SK-N-SH (cell line): ENCODE data around the gene SAMM50. TPM values are rescaled to one million over a fixed set of nuclear protein-coding genes. Genes with fewer than 3 reads are reported as not detected.
A peak's percentile ranks its signal among the peaks of the same experiment; 100 is the strongest.

Experiments
- CTCF ChIA-PET: fragments of 300-600, 350-600 bp; formaldehyde crosslinking; extraction: SDS; loops from one replicate; lab custom pipeline; 2021; lab: Yijun Ruan, JAX
- POLR2A ChIA-PET: fragments of 350-600 bp; sonication (Branson Sonifier 250); formaldehyde crosslinking; extraction: SDS; loops from one replicate; lab custom pipeline; 2020; ENCODE audit warnings: antibody characterized with exemption, inconsistent platforms; lab: Yijun Ruan, JAX
- DNase-seq: peaks from one replicate; pipeline ENCODE4 v3.0.0; 2012
- H2AFZ ChIP-seq: fragments of 200-600 bp; sonication (generic); 2 replicates; pipeline ENCODE4 v1.8.1; 2016; ENCODE audit warnings: antibody characterized with exemption, mild to moderate bottlenecking, low read depth
- H3F3A ChIP-seq: fragments of 200-600 bp; sonication (generic); replicated peaks from 2 replicates; pipeline ENCODE3; 2016; ENCODE audit warnings: antibody characterized with exemption, mild to moderate bottlenecking; ENCODE audit not compliant: insufficient read depth
- H3K27ac ChIP-seq, 2 experiments: fragments of 200-500 bp in 1 of 2; fragments of 200-600 bp in 1 of 2; sonication (Bioruptor generic) in 1 of 2; sonication (generic), shearing (Covaris generic) in 1 of 2; 2 replicates each; pipeline versions ENCODE4 v1.5.1 to v1.6.1; 2014 to 2016; ENCODE audit warnings: low read depth in 2 of 2, inconsistent platforms in 1 of 2, low read length in 1 of 2, mild to moderate bottlenecking in 1 of 2, mixed read lengths in 1 of 2
- H3K27me3 ChIP-seq: fragments of 200-600 bp; sonication (generic), shearing (Covaris generic); 2 replicates; pipeline ENCODE4 v1.6.1; 2016; ENCODE audit warnings: mixed run types; ENCODE audit not compliant: insufficient read depth
- H3K36me3 ChIP-seq, 2 experiments: fragments of 200-500 bp in 1 of 2; fragments of 200-600 bp in 1 of 2; sonication (Bioruptor generic) in 1 of 2; sonication (generic) in 1 of 2; replicated peaks in 1 of 2; 2 replicates each; pipeline versions ENCODE3 to v1.5.1; 2014 to 2016; ENCODE audit warnings: low read length in 1 of 2, mild to moderate bottlenecking in 1 of 2; ENCODE audit not compliant: insufficient read depth in 2 of 2, control insufficient read depth in 1 of 2
- H3K4me1 ChIP-seq, 2 experiments: fragments of 200-500 bp in 1 of 2; fragments of 200-600 bp in 1 of 2; sonication (Bioruptor generic) in 1 of 2; sonication (generic), shearing (Covaris generic) in 1 of 2; 2 replicates each; pipeline versions ENCODE4 v1.5.1 to v1.6.1; 2014 to 2016; ENCODE audit warnings: low read depth in 1 of 2, low read length in 1 of 2, mixed run types in 1 of 2; ENCODE audit not compliant: insufficient read depth in 2 of 2, control insufficient read depth in 1 of 2
- H3K4me2 ChIP-seq: fragments of 200-600 bp; sonication (generic), shearing (Covaris generic); 2 replicates; pipeline ENCODE4 v1.6.1; 2017; ENCODE audit warnings: mixed run types
- H3K4me3 ChIP-seq, 2 experiments: fragments of 200-500 bp in 1 of 2; fragments of 200-600 bp in 1 of 2; sonication (Bioruptor generic) in 1 of 2; sonication (generic), shearing (Covaris generic) in 1 of 2; 2 replicates each; pipeline versions ENCODE4 v1.5.1 to v1.8.1; 2014 to 2016; ENCODE audit warnings: low read depth in 2 of 2, inconsistent platforms in 1 of 2, low read length in 1 of 2, mild to moderate bottlenecking in 1 of 2, mixed read lengths in 1 of 2, moderate library complexity in 1 of 2
- H3K79me2 ChIP-seq: fragments of 200-600 bp; sonication (generic); 2 replicates; pipeline ENCODE4 v1.8.1; 2017; ENCODE audit warnings: mild to moderate bottlenecking; ENCODE audit not compliant: insufficient read depth
- H3K9ac ChIP-seq: fragments of 200-600 bp; sonication (generic); 2 replicates; pipeline ENCODE4 v1.6.1; 2017; ENCODE audit warnings: mixed run types
- H3K9me2 ChIP-seq: fragments of 200-600 bp; sonication (generic); 2 replicates; pipeline ENCODE4 v1.6.1; 2017; ENCODE audit warnings: mixed run types
- H3K9me3 ChIP-seq: fragments of 200-600 bp; sonication (generic); 2 replicates; pipeline ENCODE4 v1.6.1; 2017; ENCODE audit warnings: mixed run types, mild to moderate bottlenecking, moderate library complexity
- H4K20me1 ChIP-seq: fragments of 200-600 bp; sonication (generic); 2 replicates; pipeline ENCODE4 v1.6.1; 2017; ENCODE audit warnings: mild to moderate bottlenecking, mixed run types; ENCODE audit not compliant: insufficient read depth
- ELF1 ChIP-seq: IDR thresholded peaks from 2 replicates; pipeline ENCODE4 v1.4.0; 2012
- EP300 ChIP-seq, 2 experiments: IDR thresholded peaks; 2 replicates each; pipeline versions ENCODE4 v1.4.0 to v1.6.1; 2012; ENCODE audit warnings: borderline replicate concordance in 1 of 2, low read depth in 1 of 2, low read length in 1 of 2
- EZH2phosphoT487 ChIP-seq: fragments of 200-600 bp; sonication (generic); IDR thresholded peaks from 2 replicates; pipeline ENCODE4 v1.6.1; 2017; ENCODE audit warnings: low read depth, mixed run types, mild to moderate bottlenecking, antibody characterized with exemption, moderate library complexity, borderline replicate concordance
- FOSL2 ChIP-seq: IDR thresholded peaks from 2 replicates; pipeline ENCODE4 v1.4.0; 2012; ENCODE audit warnings: low read depth, mild to moderate bottlenecking, moderate library complexity, borderline replicate concordance
- GATA2 ChIP-seq: sonication (generic); formaldehyde crosslinking; IDR thresholded peaks from 2 replicates; pipeline ENCODE4 v1.5.0; 2020; ENCODE audit warnings: mild to moderate bottlenecking, missing genetic modification reagents
- MEF2A ChIP-seq: IDR thresholded peaks from 2 replicates; pipeline ENCODE4 v1.4.0; 2012; ENCODE audit warnings: low read depth, borderline replicate concordance
- MXI1 ChIP-seq: IDR thresholded peaks from 2 replicates; pipeline ENCODE4 v1.6.1; 2012; ENCODE audit warnings: mild to moderate bottlenecking, low read depth, low read length, improper control_type of control experiment
- NRF1 ChIP-seq: IDR thresholded peaks from 2 replicates; pipeline ENCODE4 v1.6.1; 2012; ENCODE audit warnings: low read depth, mild to moderate bottlenecking, low read length
- RCOR1 ChIP-seq: fragments of 150-350 bp; IDR thresholded peaks from 2 replicates; pipeline ENCODE4 v1.6.1; 2017; ENCODE audit warnings: antibody characterized with exemption, low read length
- REST ChIP-seq: IDR thresholded peaks from 2 replicates; pipeline ENCODE4 v1.6.1; 2012; ENCODE audit warnings: mild to moderate bottlenecking, low read depth, low read length, moderate library complexity
- TAF1 ChIP-seq: IDR thresholded peaks from 2 replicates; pipeline ENCODE4 v1.6.1; 2012; ENCODE audit warnings: low read depth, mild to moderate bottlenecking, low read length, moderate library complexity, borderline replicate concordance
- TCF12 ChIP-seq: IDR thresholded peaks from 2 replicates; pipeline ENCODE4 v1.4.0; 2012
- USF2 ChIP-seq: fragments of 150-350 bp; IDR thresholded peaks from 2 replicates; pipeline ENCODE4 v1.6.1; 2017; ENCODE audit warnings: antibody characterized with exemption, low read length, low read depth, borderline replicate concordance
- ZBTB33 ChIP-seq: IDR thresholded peaks from 2 replicates; pipeline ENCODE4 v1.4.0; 2012; ENCODE audit warnings: low read depth, borderline replicate concordance
- WGBS: methylation state at CpG from one replicate; pipeline ENCODE4 v1.1.6; 2017; ENCODE audit warnings: low lambda C conversion rate; 5-methylcytosine and 5-hydroxymethylcytosine counted together
- polyA plus RNA-seq, 3 experiments: library from polyadenylated mRNA; depleted of rRNA; stranded (reverse); fragments of >200 nt; gene quantifications; 2 replicates each; pipeline ENCODE4 v1.2.3, GENCODE V29; 2012

SAMM50 gene
- polyA plus RNA-seq, 1 of the 3 experiments (the other 2 are of a cell fraction): 49.6 TPM

GRCh38 chr22:43928908-43929307, 26.3 kb upstream of the SAMM50 start:
- Histone ChIP-seq H3K4me2 (no peak overlapping the region), H3F3A (no peaks in the 10 kb centered on the region), H3K4me3 (no peak overlapping the region), H2AFZ (no peak overlapping the region), H3K27me3 (no peaks in the 10 kb centered on the region), H3K27ac (no peak overlapping the region), H3K79me2 (no peaks in the 10 kb centered on the region), H3K9me3 (no peaks in the 10 kb centered on the region), H3K9me2 (no peaks in the 10 kb centered on the region), H3K4me1 (no peaks in the 10 kb centered on the region; a peak in 1 of 4 replicates), H4K20me1 (no peaks in the 10 kb centered on the region)
- POLR2A ChIA-PET: no interaction called here
- DNase-seq: peak; percentile 59
- CTCF ChIA-PET: interaction anchor here (0.9 to 4.6 kb wide), 4 partner anchors 8 to 698 kb away, joined by 3 to 23 read pairs (median 5); no protein-coding TSS in a partner anchor
- 69% methylated on average over 6 of the region's 6 CpGs for WGBS
- TF ChIP-seq NRF1: no peak
- TF ChIP-seq EP300 (IDR thresholded peaks at IDR 0.05; ENCODE audit: borderline replicate concordance in 1 of 2, low read depth in 1 of 2, low read length in 1 of 2): peak in 1 of 2 experiments; percentile 68; a peak in 2 of 4 replicates
- peak; percentile 85; the same call in 1 of the 2 replicates for TF ChIP-seq RCOR1
- TF ChIP-seq REST: no peak
- no peak for TF ChIP-seq USF2
- TF ChIP-seq TCF12: no peak
- TF ChIP-seq GATA2 (CRISPR knock-in tag): peak; percentile 66
- TF ChIP-seq, all 33 proteins: peak for 3
- Histone ChIP-seq H3K36me3 (peaks cover 0 to 12% of the 10 kb centered on the region in 2 experiments), H3K9ac (no peak overlapping the region)

GRCh38 chr22:43931771-43932170, 23.5 kb upstream of the SAMM50 start:
- 73% methylated on average over 4 of the region's 4 CpGs for WGBS
- no peaks in the 10 kb centered on the region for H3K79me2 ChIP-seq
- CTCF ChIA-PET: interaction anchor here (6.9 kb wide), 1 partner anchor 14 kb away, joined by 52 read pairs; no protein-coding TSS in a partner anchor
- no peak for TF ChIP-seq EZH2phosphoT487
- TF ChIP-seq NRF1: no peak
- TF ChIP-seq MEF2A: no peak
- TF ChIP-seq GATA2 (CRISPR knock-in tag): no peak
- no peak for TF ChIP-seq FOSL2
- no peak for TF ChIP-seq EP300 (IDR thresholded peaks at IDR 0.05; ENCODE audit: borderline replicate concordance in 1 of 2, low read depth in 1 of 2, low read length in 1 of 2)
- TF ChIP-seq REST: no peak
- no peak for TF ChIP-seq MXI1
- TF ChIP-seq ELF1: no peak
- no peak for TF ChIP-seq ZBTB33
- no peak for TF ChIP-seq TAF1

More at GRCh38 chr22:43931771-43932170, 23.5 kb upstream of the SAMM50 start:
- Histone ChIP-seq H3K4me2 (no peak overlapping the region), H3K27ac (no peak overlapping the region), H3K36me3 (peaks cover 0 to 12% of the 10 kb centered on the region in 2 experiments), H3K9ac (no peak overlapping the region), H3K4me3 (no peak overlapping the region), H3K27me3 (no peaks in the 10 kb centered on the region), H3F3A (no peaks in the 10 kb centered on the region), H3K9me3 (no peaks in the 10 kb centered on the region), H3K4me1 (no peaks in the 10 kb centered on the region; a peak in 1 of 4 replicates), H2AFZ (no peak overlapping the region), H3K9me2 (no peaks in the 10 kb centered on the region), H4K20me1 (no peaks in the 10 kb centered on the region)
- POLR2A ChIA-PET: no interaction called here
- no peak for DNase-seq
